ENCODE measurements around the gene PPM1E. TPM values are rescaled to one million over a fixed set of nuclear protein-coding genes. Genes with fewer than 3 reads are reported as not detected.
"Not testable (repeated sequence)": the region's sequence is repeated elsewhere in the genome, so short reads cannot be mapped to it uniquely, and the experiment has no call there.

The PPM1E gene
- total RNA-seq, 2 donors from 2014 or later, result not detected

- no peak overlapping the region for H3K27ac Mint-ChIP-seq
These were observed 34.2 kb downstream of the PPM1E start for GRCh38 chr17:58789831-58790230.

DNA sequence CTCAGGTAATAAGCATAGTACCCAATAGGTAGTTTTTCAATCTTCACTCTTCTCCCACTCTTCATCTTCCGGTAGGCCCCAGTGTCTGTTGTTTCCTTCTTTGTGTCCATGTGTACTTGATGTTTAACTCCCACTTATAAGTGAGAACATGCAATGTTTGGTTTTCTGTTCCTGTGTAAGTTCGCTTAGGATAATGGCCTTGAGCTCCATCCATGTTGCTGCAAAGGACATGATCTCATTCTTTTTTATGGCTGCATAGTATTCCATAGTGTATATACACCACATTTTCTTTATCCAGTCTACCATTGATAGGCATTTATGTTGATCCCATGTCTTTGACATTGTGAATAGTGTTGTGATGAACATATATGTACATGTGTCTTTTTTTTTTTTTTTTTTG, 38.9 kb downstream of the PPM1E start:
- H3K4me1 Mint-ChIP-seq (ENCODE audit: low read depth in 2 of 2); ATAC-seq; H3K36me3 Mint-ChIP-seq; DNase-seq (ENCODE audit: low spot score); H3K9me3 Mint-ChIP-seq; H3K27ac Mint-ChIP-seq; H3K4me3 Mint-ChIP-seq: not testable (repeated sequence)
- H3K27me3 Mint-ChIP-seq, result peaks cover 8 to 18% of the 10 kb centered on the region in 2 donors

More at GRCh38 chr17:58789831-58790230, 34.2 kb downstream of the PPM1E start:
- H3K9me3 Mint-ChIP-seq, result no peaks in the 10 kb centered on the region
- H3K27me3 Mint-ChIP-seq, result peaks cover 15% of the 10 kb centered on the region in 2 donors
- no peaks in the 10 kb centered on the region for H3K4me1 Mint-ChIP-seq (ENCODE audit: low read depth in 2 of 2)
- no peaks in the 10 kb centered on the region for H3K36me3 Mint-ChIP-seq
- DNase-seq (ENCODE audit: low spot score) (no peak), ATAC-seq (no peak)
- no peak overlapping the region for H3K4me3 Mint-ChIP-seq

GRCh38 chr17:58802188-58802587, 46.5 kb downstream of the PPM1E start:
- Mint-ChIP-seq H3K27me3 (peaks cover 28 to 34% of the 10 kb centered on the region in 2 donors), H3K9me3 (no peaks in the 10 kb centered on the region), H3K4me3 (no peak overlapping the region), H3K27ac (no peak overlapping the region), H3K4me1 (ENCODE audit: low read depth in 2 of 2) (no peaks in the 10 kb centered on the region), H3K36me3 (peaks cover 7% of the 10 kb centered on the region)
- ATAC-seq, result no peak
- no peak for DNase-seq (ENCODE audit: low spot score)

- Mint-ChIP-seq H3K4me3 (no peak overlapping the region), H3K27me3 (peaks cover 26 to 46% of the 10 kb centered on the region in 2 donors), H3K36me3 (peaks cover 7% of the 10 kb centered on the region), H3K27ac (no peak overlapping the region), H3K9me3 (no peaks in the 10 kb centered on the region), H3K4me1 (ENCODE audit: low read depth in 2 of 2) (no peaks in the 10 kb centered on the region)
- DNase-seq (ENCODE audit: low spot score) (no peak), ATAC-seq (no peak)
These were observed 50.4 kb downstream of the PPM1E start for GRCh38 chr17:58806046-58806445.

DNA sequence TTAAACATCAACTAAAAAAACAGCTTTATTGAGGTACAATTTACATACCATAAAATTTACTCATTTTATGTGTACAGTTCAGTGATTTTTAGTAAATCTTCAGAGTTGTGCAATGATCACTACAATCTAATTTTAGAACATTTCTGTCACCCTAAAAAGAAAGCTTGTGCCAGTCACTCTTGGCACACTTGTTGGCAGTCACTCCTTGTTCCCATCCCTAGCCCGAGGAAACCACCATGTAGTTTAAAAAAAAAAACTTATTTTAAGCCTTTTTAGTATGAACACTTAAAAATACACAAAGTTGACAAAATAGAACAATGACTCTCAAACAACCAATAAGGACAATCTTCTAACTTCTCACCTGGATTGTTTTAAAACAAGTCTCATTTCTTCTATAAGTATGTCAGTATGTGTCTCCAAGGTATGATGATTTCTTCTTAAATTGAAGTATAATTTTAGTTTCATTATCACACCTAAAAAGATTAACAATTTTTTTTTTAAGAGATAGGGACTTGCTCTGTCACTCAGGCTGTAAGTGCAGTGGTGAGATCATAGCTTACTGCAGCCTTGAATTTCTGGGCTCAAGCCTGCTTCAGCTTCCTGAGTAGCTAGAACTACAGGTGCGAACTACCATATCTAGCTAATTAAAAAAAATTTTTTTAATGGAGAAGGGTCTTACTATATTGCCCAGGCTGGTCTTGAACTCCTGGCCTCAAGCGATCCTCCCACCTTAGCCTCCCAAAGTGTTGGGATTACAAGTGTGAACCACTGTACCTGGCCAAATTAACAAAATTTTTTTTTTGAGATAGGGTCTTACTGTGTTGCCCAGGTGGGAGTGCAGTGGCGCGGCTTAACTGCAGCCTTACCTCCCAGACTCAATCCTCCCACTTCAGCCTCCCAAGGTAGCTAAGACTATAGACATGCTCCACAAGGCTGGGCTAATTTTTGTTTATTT, 53.2 kb downstream of the PPM1E start:
- ATAC-seq, result no peak
- H3K4me1 Mint-ChIP-seq (ENCODE audit: low read depth in 2 of 2), result no peaks in the 10 kb centered on the region

DNA sequence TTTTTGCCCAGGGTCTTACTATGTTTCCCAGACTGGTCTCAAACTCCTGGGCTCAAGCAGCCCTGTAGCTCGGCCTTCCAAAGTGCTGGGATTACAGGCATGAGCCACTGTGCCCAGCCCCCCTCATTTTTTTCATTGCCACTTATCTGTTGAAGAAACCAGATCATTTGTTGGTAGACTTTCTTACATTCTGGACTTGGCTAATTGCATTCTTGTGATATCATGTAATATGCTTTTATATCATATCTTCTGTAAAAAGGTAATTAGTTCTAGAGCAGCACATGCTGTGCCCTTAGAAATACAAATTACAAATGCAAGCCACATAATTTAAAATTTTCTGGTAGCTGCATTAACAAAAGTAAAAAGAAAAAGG, 53.9 kb downstream of the PPM1E start:
- Mint-ChIP-seq H3K4me1 (ENCODE audit: low read depth in 2 of 2) (no peaks in the 10 kb centered on the region), H3K27ac (no peak overlapping the region), H3K36me3 (no peaks in the 10 kb centered on the region), H3K9me3 (no peaks in the 10 kb centered on the region), H3K4me3 (no peak overlapping the region), H3K27me3 (peaks cover 15 to 43% of the 10 kb centered on the region in 2 donors)
- ATAC-seq (no peak), DNase-seq (ENCODE audit: low spot score) (no peak)

More for the DNA sequence above, 53.2 kb downstream of the PPM1E start:
- Mint-ChIP-seq H3K4me3 (no peak overlapping the region), H3K27me3 (peaks cover 15 to 39% of the 10 kb centered on the region in 2 donors), H3K36me3 (no peaks in the 10 kb centered on the region), H3K27ac (no peak overlapping the region), H3K9me3 (no peaks in the 10 kb centered on the region)
- no peak for DNase-seq (ENCODE audit: low spot score)

DNA sequence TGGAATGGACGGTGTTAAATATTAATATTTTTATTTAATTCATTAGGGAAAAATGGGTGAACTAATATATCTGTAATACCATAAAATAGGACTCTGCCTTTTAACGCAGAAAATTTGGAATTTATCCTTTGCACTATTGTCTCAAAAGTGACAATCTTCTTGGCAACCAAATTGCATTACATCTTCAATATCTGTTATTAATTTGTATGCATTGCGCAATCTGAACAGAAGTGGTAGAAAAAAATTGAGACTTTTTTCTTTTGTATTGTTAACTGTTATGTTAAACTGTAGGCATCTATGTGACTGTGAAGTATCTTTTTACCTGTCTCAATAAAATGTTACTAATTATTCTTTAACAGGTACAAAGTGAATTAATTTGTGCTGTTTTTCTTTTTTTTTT, 55.6 kb downstream of the PPM1E start:
- no peak for ATAC-seq
- no peak overlapping the region for H3K4me3 Mint-ChIP-seq
- no peaks in the 10 kb centered on the region for H3K36me3 Mint-ChIP-seq

DNA sequence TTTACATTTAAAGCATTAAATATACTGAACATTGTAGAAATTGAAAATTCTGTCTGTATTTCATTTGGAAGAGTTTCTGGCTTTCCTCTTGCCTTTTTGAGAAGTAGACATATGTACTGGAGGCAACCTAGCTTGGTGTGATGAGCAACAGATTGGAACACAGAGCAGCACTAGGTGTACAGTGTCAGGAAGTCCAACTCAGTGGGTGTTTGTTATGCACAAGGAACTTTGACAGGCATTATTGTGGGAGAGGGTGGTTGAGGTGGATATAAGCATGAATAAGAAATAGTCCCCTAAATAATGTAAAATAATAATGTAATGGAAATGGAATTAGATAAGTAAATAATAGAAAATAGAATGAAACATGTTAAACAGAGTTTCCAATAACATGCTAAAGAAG, 58.1 kb downstream of the PPM1E start:
- Mint-ChIP-seq H3K27me3 (peaks cover 5 to 14% of the 10 kb centered on the region in 2 donors), H3K36me3 (no peaks in the 10 kb centered on the region), H3K4me1 (ENCODE audit: low read depth in 2 of 2) (no peaks in the 10 kb centered on the region), H3K4me3 (no peak overlapping the region), H3K9me3 (no peaks in the 10 kb centered on the region), H3K27ac (no peak overlapping the region)
- ATAC-seq (no peak), DNase-seq (ENCODE audit: low spot score) (no peak)

More for the DNA sequence above, 55.6 kb downstream of the PPM1E start:
- no peaks in the 10 kb centered on the region for H3K4me1 Mint-ChIP-seq (ENCODE audit: low read depth in 2 of 2)
- H3K27me3 Mint-ChIP-seq, result peaks cover 9 to 30% of the 10 kb centered on the region in 2 donors
- DNase-seq (ENCODE audit: low spot score), result no peak
- H3K9me3 Mint-ChIP-seq, result no peaks in the 10 kb centered on the region
- no peak overlapping the region for H3K27ac Mint-ChIP-seq

- Mint-ChIP-seq H3K4me3 (no peak overlapping the region), H3K9me3 (no peaks in the 10 kb centered on the region), H3K4me1 (ENCODE audit: low read depth in 2 of 2) (no peaks in the 10 kb centered on the region), H3K27me3 (peaks cover 18 to 28% of the 10 kb centered on the region in 2 donors), H3K36me3 (no peaks in the 10 kb centered on the region), H3K27ac (no peak overlapping the region)
- no peak for DNase-seq (ENCODE audit: low spot score)
- no peak for ATAC-seq
These were observed 63.0 kb downstream of the PPM1E start for GRCh38 chr17:58818654-58819053.

- H3K4me3 Mint-ChIP-seq, result no peak overlapping the region
- no peak overlapping the region for H3K27ac Mint-ChIP-seq
- no peaks in the 10 kb centered on the region for H3K36me3 Mint-ChIP-seq
- no peaks in the 10 kb centered on the region for H3K4me1 Mint-ChIP-seq (ENCODE audit: low read depth in 2 of 2)
- no peaks in the 10 kb centered on the region for H3K9me3 Mint-ChIP-seq
- DNase-seq (ENCODE audit: low spot score), result no peak
- H3K27me3 Mint-ChIP-seq, result peaks cover 21 to 22% of the 10 kb centered on the region in 2 donors
- no peak for ATAC-seq
These were observed 66.7 kb downstream of the PPM1E start for GRCh38 chr17:58822148-58823050.

DNA sequence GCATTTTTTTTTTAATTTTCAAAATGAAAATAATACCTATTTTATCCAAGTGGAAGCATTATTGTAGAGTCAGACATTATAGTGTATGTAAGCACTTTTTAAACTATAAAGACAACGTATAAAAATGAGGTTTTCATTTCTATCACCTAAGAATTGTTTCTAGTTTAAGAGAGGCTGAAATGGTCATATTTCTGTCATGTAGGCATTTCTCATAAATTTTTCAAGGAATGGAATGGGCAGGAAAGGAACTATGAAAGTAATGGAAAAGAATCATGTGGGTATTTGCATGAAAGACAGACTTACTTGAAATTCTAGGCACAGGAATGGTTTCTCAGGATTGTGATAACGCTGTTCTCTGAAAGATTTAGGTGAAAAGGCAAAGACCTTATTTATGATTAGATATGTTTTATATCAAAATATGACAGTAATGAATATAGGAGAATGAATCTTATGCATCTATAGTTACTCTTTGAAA, 67.4 kb downstream of the PPM1E start:
- H3K4me1 Mint-ChIP-seq (ENCODE audit: low read depth in 2 of 2), result no peaks in the 10 kb centered on the region
- ATAC-seq (no peak), DNase-seq (ENCODE audit: low spot score) (no peak)
- peaks cover 21 to 22% of the 10 kb centered on the region in 2 donors for H3K27me3 Mint-ChIP-seq
- no peaks in the 10 kb centered on the region for H3K9me3 Mint-ChIP-seq
- H3K36me3 Mint-ChIP-seq, result no peaks in the 10 kb centered on the region
- H3K27ac Mint-ChIP-seq, result no peak overlapping the region
- H3K4me3 Mint-ChIP-seq, result no peak overlapping the region

DNA sequence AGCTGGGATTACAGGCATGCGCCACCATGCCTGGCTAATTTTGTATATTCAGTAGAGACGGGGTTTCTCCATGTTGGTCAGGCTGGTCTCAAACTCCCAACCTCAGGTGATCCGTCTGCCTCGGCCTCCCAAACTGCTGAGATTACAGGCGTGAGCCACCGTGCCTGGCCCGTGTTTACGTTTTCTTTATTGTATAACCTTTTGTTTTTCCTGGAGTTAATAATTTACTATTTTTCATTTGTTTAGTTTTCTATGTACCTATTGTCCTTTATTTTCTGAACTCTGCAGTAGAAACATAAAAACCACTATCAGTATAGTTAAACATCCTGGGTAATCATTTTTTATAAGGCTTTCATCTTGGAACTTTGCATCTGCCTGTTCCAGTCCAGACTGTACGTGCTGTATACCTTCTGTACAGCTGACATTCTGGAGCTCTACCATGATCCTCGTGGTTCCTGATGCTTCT, 73.6 kb downstream of the PPM1E start:
- Mint-ChIP-seq H3K4me3 (no peak overlapping the region), H3K4me1 (ENCODE audit: low read depth in 2 of 2) (no peaks in the 10 kb centered on the region)

DNA sequence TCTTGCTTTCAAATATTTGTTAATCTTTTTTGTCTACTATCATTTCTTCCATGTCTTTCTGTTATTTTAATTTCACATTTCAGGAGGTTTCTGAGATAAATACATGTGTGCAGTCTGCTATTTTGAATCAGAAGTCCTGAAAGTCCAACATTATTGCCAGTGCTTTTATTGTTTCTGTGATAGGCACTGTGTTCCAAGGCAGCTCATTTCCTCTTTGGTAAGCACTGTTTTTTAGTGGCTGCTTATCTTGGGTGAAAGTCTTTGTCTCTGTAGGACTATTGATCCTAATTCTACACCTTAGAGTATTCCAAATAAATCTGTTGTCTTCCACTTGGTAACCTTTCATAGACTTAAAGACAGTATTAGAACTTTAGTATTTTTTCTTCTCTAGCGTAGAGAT, 76.1 kb downstream of the PPM1E start:
- H3K9me3 Mint-ChIP-seq, result no peaks in the 10 kb centered on the region
- no peaks in the 10 kb centered on the region for H3K36me3 Mint-ChIP-seq
- no peaks in the 10 kb centered on the region for H3K4me1 Mint-ChIP-seq (ENCODE audit: low read depth in 2 of 2)
- DNase-seq (ENCODE audit: low spot score), result no peak
- H3K4me3 Mint-ChIP-seq, result no peak overlapping the region
- H3K27ac Mint-ChIP-seq, result no peak overlapping the region
- no peak for ATAC-seq
- peaks cover 20 to 25% of the 10 kb centered on the region in 2 donors for H3K27me3 Mint-ChIP-seq

More for the DNA sequence above, 73.6 kb downstream of the PPM1E start:
- Mint-ChIP-seq H3K27ac (no peak overlapping the region), H3K27me3 (peaks cover 17 to 19% of the 10 kb centered on the region in 2 donors), H3K36me3 (no peaks in the 10 kb centered on the region), H3K9me3 (no peaks in the 10 kb centered on the region)
- DNase-seq (ENCODE audit: low spot score) (no peak), ATAC-seq (no peak)

Measured in natural killer cell treated with Interleukin-12 subunit alpha and Interleukin-12 subunit beta and Interleukin-15 and Interleukin-18, amount 100 ng/mL, for 72 hours (primary cell).